GM19023 (cell line): Measurements from ENCODE around the gene ZSCAN5B.
"Not testable (repeated sequence)": the region's sequence is repeated elsewhere in the genome, so short reads cannot be mapped to it uniquely, and the experiment has no call there.

Experiments
- ATAC-seq: cut with Tn5 transposase; IDR thresholded peaks from one replicate; pipeline ENCODE4 v1.9.1; 2021; ENCODE audit warnings: mild to moderate bottlenecking, moderate library complexity; ENCODE audit not compliant: unreplicated experiment

The ZSCAN5B gene

GRCh38 chr19:56176310-56176709 lies 21.3 kb downstream of the ZSCAN5B start:
- ATAC-seq, result not testable (repeated sequence)

- ATAC-seq, result not testable (repeated sequence)
Measured at GRCh38 chr19:56175861-56176307, 21.7 kb downstream of the ZSCAN5B start, which contains the start of gene GALP. TSS of gene GALP (plus strand) at chr19:56176008. CDS start at chr19:56177109, 1,101 bp downstream.

- no peak for ATAC-seq
Measured at GRCh38 chr19:56174550-56174949, 23.0 kb downstream of the ZSCAN5B start.

- ATAC-seq, result no peak
Measured at GRCh38 chr19:56174086-56174485, 23.5 kb downstream of the ZSCAN5B start.

GRCh38 chr19:56170261-56170660 lies 27.3 kb downstream of the ZSCAN5B start:
- no peak for ATAC-seq

- ATAC-seq, result no peak
Measured at GRCh38 chr19:56167064-56167578, 30.5 kb downstream of the ZSCAN5B start.

GRCh38 chr19:56163097-56163496 lies 34.5 kb downstream of the ZSCAN5B start:
- no peak for ATAC-seq

- no peak for ATAC-seq
Measured at GRCh38 chr19:56162258-56162657, 35.3 kb downstream of the ZSCAN5B start.

GRCh38 chr19:56161534-56161933 lies 36.0 kb downstream of the ZSCAN5B start:
- ATAC-seq, result no peak

- no peak for ATAC-seq
Measured at GRCh38 chr19:56159622-56160271, 37.8 kb downstream of the ZSCAN5B start.

- no peak for ATAC-seq
Measured at GRCh38 chr19:56159009-56159559, 38.5 kb downstream of the ZSCAN5B start.

GRCh38 chr19:56158170-56158757 lies 39.3 kb downstream of the ZSCAN5B start:
- no peak for ATAC-seq

- no peak for ATAC-seq
Measured at GRCh38 chr19:56156768-56157167, 40.8 kb downstream of the ZSCAN5B start.

GRCh38 chr19:56155124-56155687 lies 42.4 kb downstream of the ZSCAN5B start:
- ATAC-seq, result no peak

- ATAC-seq, result no peak
Measured at GRCh38 chr19:56153507-56153906, 44.1 kb downstream of the ZSCAN5B start.

- no peak for ATAC-seq
Measured at GRCh38 chr19:56152644-56153043, 44.9 kb downstream of the ZSCAN5B start.

GRCh38 chr19:56150358-56150757 lies 47.2 kb downstream of the ZSCAN5B start:
- no peak for ATAC-seq

GRCh38 chr19:56149656-56150038 lies 47.9 kb downstream of the ZSCAN5B start:
- no peak for ATAC-seq

- not testable (repeated sequence) for ATAC-seq
Measured at GRCh38 chr19:56148955-56149655, 48.5 kb downstream of the ZSCAN5B start.

GRCh38 chr19:56148096-56148495 lies 49.5 kb downstream of the ZSCAN5B start:
- ATAC-seq, result no peak

- no peak for ATAC-seq
Measured at GRCh38 chr19:56147307-56147706, 50.3 kb downstream of the ZSCAN5B start.
